ENCODE results near the gene GP1BB.

DNA sequence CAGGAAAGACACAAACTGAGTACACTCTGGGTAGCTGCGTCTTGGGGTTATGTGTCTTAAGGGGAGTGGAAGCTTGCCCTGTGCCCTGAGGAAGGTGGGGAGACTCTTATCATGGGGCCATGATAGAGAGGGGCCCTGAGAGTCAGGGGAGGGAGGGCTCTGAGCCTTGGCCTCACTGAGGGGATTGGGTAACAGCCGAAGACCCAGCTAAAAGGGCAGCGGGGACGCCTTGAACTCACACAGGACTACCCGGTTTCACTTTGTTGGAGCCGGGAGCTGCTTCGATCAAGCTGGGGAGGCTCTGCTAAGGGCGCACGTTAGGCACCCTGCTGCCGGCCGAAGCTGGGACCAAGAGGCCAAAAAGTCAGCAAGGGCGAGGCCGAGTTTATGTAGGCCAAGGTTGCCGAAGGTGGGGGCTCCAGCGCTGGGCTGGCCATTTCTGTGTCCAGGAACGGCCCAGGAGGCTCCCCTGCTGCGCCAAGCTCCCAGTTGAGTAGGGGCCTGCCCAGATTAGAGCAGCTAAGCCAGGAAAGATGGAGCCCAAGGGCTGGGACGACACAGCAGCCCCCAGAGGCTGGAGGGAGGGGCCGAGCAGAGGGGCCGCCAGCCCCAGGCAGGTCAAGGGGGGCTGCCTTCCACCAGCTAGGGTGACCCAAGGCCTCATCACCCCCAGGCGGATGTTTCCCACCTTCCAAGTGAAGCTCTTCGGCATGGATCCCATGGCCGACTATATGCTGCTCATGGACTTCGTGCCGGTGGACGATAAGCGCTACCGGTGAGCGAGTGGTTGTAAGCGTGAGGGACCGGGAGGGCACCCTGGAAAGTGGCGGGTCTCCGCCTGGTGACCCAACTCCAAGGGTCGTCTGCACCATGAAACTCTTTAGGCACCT lies 39.5 kb downstream of the GP1BB start:
- TF ChIP-seq, protein P1, sequence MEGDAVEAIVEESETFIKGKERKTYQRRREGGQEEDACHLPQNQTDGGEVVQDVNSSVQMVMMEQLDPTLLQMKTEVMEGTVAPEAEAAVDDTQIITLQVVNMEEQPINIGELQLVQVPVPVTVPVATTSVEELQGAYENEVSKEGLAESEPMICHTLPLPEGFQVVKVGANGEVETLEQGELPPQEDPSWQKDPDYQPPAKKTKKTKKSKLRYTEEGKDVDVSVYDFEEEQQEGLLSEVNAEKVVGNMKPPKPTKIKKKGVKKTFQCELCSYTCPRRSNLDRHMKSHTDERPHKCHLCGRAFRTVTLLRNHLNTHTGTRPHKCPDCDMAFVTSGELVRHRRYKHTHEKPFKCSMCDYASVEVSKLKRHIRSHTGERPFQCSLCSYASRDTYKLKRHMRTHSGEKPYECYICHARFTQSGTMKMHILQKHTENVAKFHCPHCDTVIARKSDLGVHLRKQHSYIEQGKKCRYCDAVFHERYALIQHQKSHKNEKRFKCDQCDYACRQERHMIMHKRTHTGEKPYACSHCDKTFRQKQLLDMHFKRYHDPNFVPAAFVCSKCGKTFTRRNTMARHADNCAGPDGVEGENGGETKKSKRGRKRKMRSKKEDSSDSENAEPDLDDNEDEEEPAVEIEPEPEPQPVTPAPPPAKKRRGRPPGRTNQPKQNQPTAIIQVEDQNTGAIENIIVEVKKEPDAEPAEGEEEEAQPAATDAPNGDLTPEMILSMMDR (IDR thresholded peaks at IDR 0.05), result no peak
- no peak for TF ChIP-seq POLR2AphosphoS5 (IDR thresholded peaks at IDR 0.05)

Data from prostate gland (tissue), 2 donors.